ENCODE data around the gene WNT3A. TPM values are rescaled to one million over a fixed set of nuclear protein-coding genes. Genes with fewer than 3 reads are reported as not detected.

WNT3A gene
- polyA plus RNA-seq, 1 of the 3 experiments (the other 2 are of a cell fraction), result not detected

DNA sequence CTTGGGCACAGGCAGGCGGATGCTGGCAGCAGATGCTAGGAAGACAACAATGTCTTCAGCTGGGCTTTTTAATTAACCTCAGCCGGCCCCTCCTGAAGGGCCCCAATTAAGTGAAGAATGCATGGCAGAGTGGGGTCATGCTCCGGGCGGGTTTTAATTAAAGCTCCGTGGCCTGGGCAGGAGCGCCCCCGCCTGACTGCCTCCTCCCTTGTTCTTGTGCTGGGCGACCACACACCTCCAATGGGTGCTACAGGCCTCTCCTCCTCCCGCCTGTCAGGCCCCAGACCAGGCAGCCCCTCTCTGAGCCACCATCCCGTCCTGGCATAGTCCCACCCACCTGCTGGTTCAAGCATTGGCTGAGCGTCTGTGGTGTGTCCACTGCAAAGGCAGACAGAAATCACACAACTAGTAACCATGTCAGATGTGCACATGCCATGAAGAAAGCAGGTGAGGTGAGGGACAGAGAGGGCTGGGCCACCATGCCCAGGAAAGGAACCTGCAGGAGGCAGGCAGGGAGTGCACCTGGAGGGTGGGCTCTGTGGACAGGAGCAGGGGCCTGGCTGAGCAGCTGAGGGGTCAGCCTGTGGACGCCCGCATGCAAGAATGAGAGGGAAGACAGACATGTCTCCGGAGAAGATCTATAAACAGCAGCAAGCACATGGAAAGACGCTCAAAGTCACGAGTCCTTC is 67.2 kb downstream of the WNT3A start:
- Histone ChIP-seq H3K4me3 (ENCODE audit: low read depth in 2 of 2, low read length in 1 of 2) (no peak overlapping the region), H3K4me1 (ENCODE audit: control insufficient read depth in 1 of 2, insufficient read depth in 2 of 2, low read depth in 1 of 2, low read length in 1 of 2) (peaks cover 0 to 20% of the 10 kb centered on the region in 2 experiments; a peak in 1 of 4 replicates), H2AFZ (ENCODE audit: low read depth) (no peak overlapping the region), H3K36me3 (replicated peaks in 1 of 2; ENCODE audit: control insufficient read depth in 1 of 2, insufficient read depth in 2 of 2, low read length in 1 of 2) (no peaks in the 10 kb centered on the region), H3K9me3 (no peaks in the 10 kb centered on the region), H3K27me3 (ENCODE audit: insufficient read depth) (no peaks in the 10 kb centered on the region), H3K4me2 (no peak overlapping the region), H3K79me2 (ENCODE audit: insufficient read depth) (no peaks in the 10 kb centered on the region), H3F3A (replicated peaks; ENCODE audit: insufficient read depth) (peaks cover 7% of the 10 kb centered on the region), H3K27ac (ENCODE audit: low read depth in 2 of 2, low read length in 1 of 2) (no peak overlapping the region), H3K9me2 (no peaks in the 10 kb centered on the region), H3K9ac (no peak overlapping the region), H4K20me1 (ENCODE audit: insufficient read depth) (no peaks in the 10 kb centered on the region)
- DNase-seq, result peak; percentile 62
- WGBS (ENCODE audit: low lambda C conversion rate), result 86% methylated on average over 5 of the region's 16 CpGs
- ChIA-PET CTCF (interaction anchor here (0.7 to 2.2 kb wide), 5 partner anchors 25 to 310 kb away, joined by 3 to 17 read pairs (median 3); no protein-coding TSS in a partner anchor), POLR2A (no interaction called here)
- no peak for TF ChIP-seq SIN3A (IDR thresholded peaks at IDR 0.05; ENCODE audit: borderline replicate concordance, low read depth, low read length)
- no peak for TF ChIP-seq YY1 (IDR thresholded peaks at IDR 0.05; ENCODE audit: low read depth)
- TF ChIP-seq TAF1 (IDR thresholded peaks at IDR 0.05; ENCODE audit: borderline replicate concordance, low read depth, low read length), result no peak
- TF ChIP-seq CHD2 (IDR thresholded peaks at IDR 0.05; ENCODE audit: low read length, partially characterized antibody), result no peak
- TF ChIP-seq TCF12 (IDR thresholded peaks at IDR 0.05), result no peak
- TF ChIP-seq, protein P1, sequence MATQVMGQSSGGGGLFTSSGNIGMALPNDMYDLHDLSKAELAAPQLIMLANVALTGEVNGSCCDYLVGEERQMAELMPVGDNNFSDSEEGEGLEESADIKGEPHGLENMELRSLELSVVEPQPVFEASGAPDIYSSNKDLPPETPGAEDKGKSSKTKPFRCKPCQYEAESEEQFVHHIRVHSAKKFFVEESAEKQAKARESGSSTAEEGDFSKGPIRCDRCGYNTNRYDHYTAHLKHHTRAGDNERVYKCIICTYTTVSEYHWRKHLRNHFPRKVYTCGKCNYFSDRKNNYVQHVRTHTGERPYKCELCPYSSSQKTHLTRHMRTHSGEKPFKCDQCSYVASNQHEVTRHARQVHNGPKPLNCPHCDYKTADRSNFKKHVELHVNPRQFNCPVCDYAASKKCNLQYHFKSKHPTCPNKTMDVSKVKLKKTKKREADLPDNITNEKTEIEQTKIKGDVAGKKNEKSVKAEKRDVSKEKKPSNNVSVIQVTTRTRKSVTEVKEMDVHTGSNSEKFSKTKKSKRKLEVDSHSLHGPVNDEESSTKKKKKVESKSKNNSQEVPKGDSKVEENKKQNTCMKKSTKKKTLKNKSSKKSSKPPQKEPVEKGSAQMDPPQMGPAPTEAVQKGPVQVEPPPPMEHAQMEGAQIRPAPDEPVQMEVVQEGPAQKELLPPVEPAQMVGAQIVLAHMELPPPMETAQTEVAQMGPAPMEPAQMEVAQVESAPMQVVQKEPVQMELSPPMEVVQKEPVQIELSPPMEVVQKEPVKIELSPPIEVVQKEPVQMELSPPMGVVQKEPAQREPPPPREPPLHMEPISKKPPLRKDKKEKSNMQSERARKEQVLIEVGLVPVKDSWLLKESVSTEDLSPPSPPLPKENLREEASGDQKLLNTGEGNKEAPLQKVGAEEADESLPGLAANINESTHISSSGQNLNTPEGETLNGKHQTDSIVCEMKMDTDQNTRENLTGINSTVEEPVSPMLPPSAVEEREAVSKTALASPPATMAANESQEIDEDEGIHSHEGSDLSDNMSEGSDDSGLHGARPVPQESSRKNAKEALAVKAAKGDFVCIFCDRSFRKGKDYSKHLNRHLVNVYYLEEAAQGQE (IDR thresholded peaks at IDR 0.05; ENCODE audit: low read depth, low read length), result no peak
- TF ChIP-seq CTCF (IDR thresholded peaks at IDR 0.05), result 0 out of 2 replicates have a peak, but pooled peaks have one; percentile 9
- peak; percentile 49 for TF ChIP-seq RAD21 (IDR thresholded peaks at IDR 0.05; ENCODE audit: low read length)
- no peak for TF ChIP-seq RCOR1 (IDR thresholded peaks at IDR 0.05; ENCODE audit: low read length)
- TF ChIP-seq RFX5 (IDR thresholded peaks at IDR 0.05; ENCODE audit: low read length), result no peak
- TF ChIP-seq, protein P2, sequence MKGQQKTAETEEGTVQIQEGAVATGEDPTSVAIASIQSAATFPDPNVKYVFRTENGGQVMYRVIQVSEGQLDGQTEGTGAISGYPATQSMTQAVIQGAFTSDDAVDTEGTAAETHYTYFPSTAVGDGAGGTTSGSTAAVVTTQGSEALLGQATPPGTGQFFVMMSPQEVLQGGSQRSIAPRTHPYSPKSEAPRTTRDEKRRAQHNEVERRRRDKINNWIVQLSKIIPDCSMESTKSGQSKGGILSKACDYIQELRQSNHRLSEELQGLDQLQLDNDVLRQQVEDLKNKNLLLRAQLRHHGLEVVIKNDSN (IDR thresholded peaks at IDR 0.05; ENCODE audit: borderline replicate concordance, low read depth), result no peak
- no peak for TF ChIP-seq IRF3 (IDR thresholded peaks at IDR 0.05; ENCODE audit: low read depth, low read length)
- no peak for TF ChIP-seq EP300 (IDR thresholded peaks at IDR 0.05; ENCODE audit: borderline replicate concordance in 1 of 2, low read depth in 1 of 2, low read length in 1 of 2)
- no peak; the same call in 1 of the 2 replicates for TF ChIP-seq SMC3 (IDR thresholded peaks at IDR 0.05; ENCODE audit: low read depth, low read length)
- no peak for TF ChIP-seq EZH2phosphoT487 (IDR thresholded peaks at IDR 0.05; ENCODE audit: borderline replicate concordance, low read depth)
- no peak for TF ChIP-seq GATA2 (CRISPR knock-in tag; IDR thresholded peaks at IDR 0.05)
- TF ChIP-seq FOXJ3 (CRISPR knock-in tag; IDR thresholded peaks at IDR 0.05), result no peak
- no peak for TF ChIP-seq JUND (IDR thresholded peaks at IDR 0.05)

All from SK-N-SH (cell line).